Measurements from ENCODE around the gene PLCB1. TPM values are rescaled to one million over a fixed set of nuclear protein-coding genes. Genes with fewer than 3 reads are reported as not detected.

Gene PLCB1
- total and polyA plus RNA-seq, 2 of the 4 experiments (the other 2 are of a cell fraction): 5.6 to 16.1 TPM

- H3K9me1 ChIP-seq (ENCODE audit: insufficient read depth, low read length): peaks cover 3% of the 10 kb centered on the region; the same call in 1 of the 2 replicates
- CTCF ChIA-PET: no interaction called here
- no peak overlapping the region for H3K56ac ChIP-seq (ENCODE audit: extremely low read depth, insufficient read depth, low read length)
- WGBS, 2 experiments (ENCODE audit: extremely low coverage in 2 of 2, insufficient read length in 1 of 2): no CpG with 5 or more reads among the region's 1 CpG
- H4K8ac ChIP-seq (ENCODE audit: low read depth in 2 of 2, low read length in 2 of 2): peak overlapping the region in 1 of 2 experiments; percentile 5; a peak in 1 of 4 replicates
- peak overlapping the region; percentile 25; the same call in 1 of the 2 replicates for H4K5ac ChIP-seq (ENCODE audit: low read depth, low read length)
- ATAC-seq (ENCODE audit: low read depth) (no peak), DNase-seq (no peak)
- peak overlapping the region; percentile 10; the same call in 2 of the 3 replicates for H2BK15ac ChIP-seq (ENCODE audit: low read depth, low read length)
- no peak overlapping the region for H2AK9ac ChIP-seq (replicated peaks; ENCODE audit: low read depth, low read length, poor library complexity)
- H3K4me1 ChIP-seq (ENCODE audit: control insufficient read depth, insufficient read depth, low read length): peaks cover 17% of the 10 kb centered on the region
- H3K27me3 ChIP-seq (ENCODE audit: control insufficient read depth, insufficient read depth, low read length): no peaks in the 10 kb centered on the region
- no TSS peak for BruUV-seq (replicated peaks)
- H3K23ac ChIP-seq (ENCODE audit: low read depth, low read length): 0 out of 2 replicates have a peak overlapping the region, but pooled peaks have one; percentile 2
- no peak overlapping the region for H3K4me2 ChIP-seq (ENCODE audit: low read depth, low read length)
- H3K4ac ChIP-seq (ENCODE audit: low read depth, low read length): peak overlapping the region; percentile 49; the same call in 1 of the 2 replicates
- H2AK5ac ChIP-seq (ENCODE audit: low read depth, low read length): 0 out of 2 replicates have a peak overlapping the region, but pooled peaks have one; percentile 3
- peaks cover 11 to 32% of the 10 kb centered on the region in 2 experiments for H3K79me1 ChIP-seq (ENCODE audit: low read depth in 1 of 2, low read length in 2 of 2)
- POLR2A ChIA-PET (ENCODE audit: unreplicated experiment): no interaction called here
- no peak overlapping the region for H3K4me3 ChIP-seq (ENCODE audit: insufficient read depth, low read depth, low read length)
- no peak overlapping the region for H2AFZ ChIP-seq (replicated peaks; ENCODE audit: low read length, poor library complexity)
- no peak overlapping the region; the same call in 1 of the 2 replicates for H4K91ac ChIP-seq (ENCODE audit: insufficient read depth, low read depth, low read length)
- intact Hi-C loops (cut with micrococcal nuclease) (no loop called here), dilution Hi-C loops (cut with HindIII; ENCODE audit: low sequenced_read_pairs, unreplicated experiment) (no loop called here), in situ Hi-C loops (cut with MboI; ENCODE audit: low sequenced_read_pairs) (no loop called here)
- H3K36me3 ChIP-seq (ENCODE audit: control insufficient read depth, insufficient read depth, low read length): no peaks in the 10 kb centered on the region
- H4K20me1 ChIP-seq (ENCODE audit: insufficient read depth, low read length): no peaks in the 10 kb centered on the region
- H3K9ac ChIP-seq (ENCODE audit: low read depth, low read length): no peak overlapping the region
- peak overlapping the region; percentile 21 for H2BK120ac ChIP-seq (ENCODE audit: low read depth, low read length)
- TF ChIP-seq POLR2A (IDR thresholded peaks at IDR 0.05; ENCODE audit: low read depth, low read length) (no peak), ELK1 (IDR thresholded peaks at IDR 0.05; ENCODE audit: borderline replicate concordance, low read depth, low read length) (no peak), USF2 (IDR thresholded peaks at IDR 0.05; ENCODE audit: low read depth, low read length) (no peak), RCOR1 (IDR thresholded peaks at IDR 0.05; ENCODE audit: insufficient replicate concordance, low read length) (no peak), NFE2L2 (IDR thresholded peaks at IDR 0.05; ENCODE audit: low read depth, low read length) (no peak), CEBPB (IDR thresholded peaks at IDR 0.05; ENCODE audit: low read depth, low read length) (no peak), MAFK (IDR thresholded peaks at IDR 0.05; ENCODE audit: low read depth, low read length) (no peak), CHD1 (IDR thresholded peaks at IDR 0.05; ENCODE audit: low read depth, low read length) (no peak), MXI1 (IDR thresholded peaks at IDR 0.05; ENCODE audit: borderline replicate concordance, low read depth, low read length) (no peak), MAZ (IDR thresholded peaks at IDR 0.05; ENCODE audit: borderline replicate concordance, low read depth, low read length) (no peak), RFX5 (IDR thresholded peaks at IDR 0.05; ENCODE audit: low read depth, low read length) (no peak), FOS (IDR thresholded peaks at IDR 0.05; ENCODE audit: low read depth, low read length) (no peak), RAD21 (IDR thresholded peaks at IDR 0.05; ENCODE audit: low read length) (no peak), BHLHE40 (IDR thresholded peaks at IDR 0.05; ENCODE audit: low read depth, low read length) (no peak), SMC3 (IDR thresholded peaks at IDR 0.05; ENCODE audit: low read depth, low read length) (no peak)
- peak overlapping the region; percentile 20; the same call in 1 of the 2 replicates for H3K18ac ChIP-seq (ENCODE audit: low read depth, low read length)
- H2BK5ac ChIP-seq (ENCODE audit: low read depth, low read length, poor library complexity, severe bottlenecking): no peak overlapping the region
- H3K9me3 ChIP-seq (ENCODE audit: control insufficient read depth, insufficient read depth, low read length): no peaks in the 10 kb centered on the region
- H2BK20ac ChIP-seq (ENCODE audit: low read depth, low read length): peak overlapping the region; percentile 5
- H3K27ac ChIP-seq (ENCODE audit: insufficient read depth, low read length): no peak overlapping the region
- peak overlapping the region; percentile 6 for H3K14ac ChIP-seq (replicated peaks; ENCODE audit: low read depth, low read length)
Measured at GRCh38 chr20:8210749-8211148, 78.7 kb downstream of the PLCB1 start.
